H1 (cell line): ENCODE results near the gene LMX1A. TPM values are rescaled to one million over a fixed set of nuclear protein-coding genes. Genes with fewer than 3 reads are reported as not detected.

ENCODE experiments used
- CTCF ChIA-PET: fragments of 300-600 bp; sonication (Branson Sonifier 250); formaldehyde crosslinking; loops from one replicate; lab custom pipeline; 2021; ENCODE audit not compliant: partially characterized antibody; lab: Charles Lee
- POLR2A ChIA-PET: fragments of 300-600 bp; sonication (Branson Sonifier 250); formaldehyde crosslinking; loops from one replicate; lab custom pipeline; 2021; ENCODE audit warnings: inconsistent platforms; ENCODE audit not compliant: partially characterized antibody; lab: Charles Lee
- DNase-seq, 2 experiments: peaks; one replicate each; pipeline versions ENCODE4 v3.0.0 to v3.0.0-alpha.2; 2010 to 2022; ENCODE audit warnings: low spot score in 2 of 2, low read depth in 1 of 2, mixed read lengths in 1 of 2
- FAIRE-seq: peaks from 2 replicates; lab custom pipeline; 2011; peaks lifted over from hg19 to GRCh38; lab: Jason Lieb, UNC
- H2AFZ ChIP-seq: 2 replicates; pipeline ENCODE4 v1.8.1; 2012; ENCODE audit warnings: low read length, inconsistent platforms
- H2AK5ac ChIP-seq: 2 replicates; pipeline ENCODE4 v1.6.1; 2013; ENCODE audit warnings: low read depth, low read length
- H2BK120ac ChIP-seq: replicated peaks from 2 replicates; pipeline ENCODE3; 2013; ENCODE audit warnings: low read depth, low read length, inconsistent platforms
- H2BK12ac ChIP-seq: 2 replicates; pipeline ENCODE4 v1.6.1; 2013; ENCODE audit warnings: low read depth, low read length
- H2BK15ac ChIP-seq: 2 replicates; pipeline ENCODE4 v1.6.1; 2013; ENCODE audit warnings: low read length
- H2BK20ac ChIP-seq: 2 replicates; pipeline ENCODE4 v1.6.1; 2013; ENCODE audit warnings: low read length
- H2BK5ac ChIP-seq: 2 replicates; pipeline ENCODE4 v1.6.1; 2013; ENCODE audit warnings: low read depth, low read length
- H3K14ac ChIP-seq: 2 replicates; pipeline ENCODE4 v1.6.1; 2013; ENCODE audit warnings: inconsistent platforms; ENCODE audit not compliant: insufficient read length
- H3K18ac ChIP-seq: 2 replicates; pipeline ENCODE4 v1.6.1; 2013; ENCODE audit warnings: low read length; ENCODE audit errors: extremely low read depth
- H3K23ac ChIP-seq: 2 replicates; pipeline ENCODE4 v1.6.1; 2013; ENCODE audit warnings: inconsistent platforms; ENCODE audit not compliant: insufficient read length
- H3K23me2 ChIP-seq: 2 replicates; pipeline ENCODE4 v1.6.1; 2013; ENCODE audit warnings: low read depth, low read length
- H3K27ac ChIP-seq: 2 replicates; pipeline ENCODE4 v1.6.1; 2011; ENCODE audit warnings: low read depth, low read length, inconsistent platforms
- H3K27me3 ChIP-seq, 4 experiments: replicated peaks in 1 of 4; 1 replicate in 1 of 4; 2 replicates in 3 of 4; pipeline versions ENCODE4 v1.6.1 to v1.8.1; 2011 to 2013; ENCODE audit warnings: low read length in 3 of 4, mild to moderate bottlenecking in 3 of 4, inconsistent platforms in 2 of 4, mixed read lengths in 2 of 4, moderate library complexity in 1 of 4; ENCODE audit not compliant: control insufficient read depth in 3 of 4, insufficient read depth in 3 of 4; ENCODE audit errors: extremely low read depth in 1 of 4
- H3K36me3 ChIP-seq, 4 experiments: 2 replicates each; pipeline versions ENCODE4 v1.6.1 to v1.8.1; 2011 to 2013; ENCODE audit warnings: mild to moderate bottlenecking in 4 of 4, low read length in 3 of 4, moderate library complexity in 2 of 4, control low read depth in 1 of 4, inconsistent platforms in 1 of 4; ENCODE audit not compliant: insufficient read depth in 4 of 4, control insufficient read depth in 2 of 4
- H3K4ac ChIP-seq: replicated peaks from 2 replicates; pipeline ENCODE3; 2013; ENCODE audit warnings: low read length, low read depth, mixed read lengths, inconsistent platforms; ENCODE audit not compliant: insufficient read length
- H3K4me1 ChIP-seq, 4 experiments: replicated peaks in 1 of 4; 1 replicate in 1 of 4; 2 replicates in 3 of 4; pipeline versions ENCODE4 v1.6.1 to v1.8.1; 2011 to 2013; ENCODE audit warnings: low read length in 3 of 4, inconsistent platforms in 2 of 4, mixed read lengths in 1 of 4; ENCODE audit not compliant: insufficient read depth in 4 of 4, control insufficient read depth in 3 of 4
- H3K4me2 ChIP-seq, 2 experiments: 2 replicates each; pipeline versions ENCODE4 v1.6.1 to v1.8.1; 2011 to 2013; ENCODE audit warnings: low read depth in 2 of 2, low read length in 2 of 2, control low read depth in 1 of 2, inconsistent platforms in 1 of 2, mild to moderate bottlenecking in 1 of 2; ENCODE audit not compliant: insufficient read depth in 1 of 2
- H3K4me3 ChIP-seq, 4 experiments: fragments of 200-600, 300-600 bp in 1 of 4; sonication (generic), shearing (Covaris generic), sonication (Bioruptor Twin) in 1 of 4; 2 replicates each; pipeline versions ENCODE4 v1.5.1 to v1.8.1; 2011 to 2016; ENCODE audit warnings: low read length in 4 of 4, low read depth in 3 of 4, control low read depth in 2 of 4, inconsistent platforms in 2 of 4, mild to moderate bottlenecking in 2 of 4, mixed read lengths in 1 of 4, moderate library complexity in 1 of 4; ENCODE audit not compliant: insufficient read depth in 2 of 4; ENCODE audit errors: extremely low read depth in 1 of 4
- H3K56ac ChIP-seq: replicated peaks from 2 replicates; pipeline ENCODE3; 2013; ENCODE audit warnings: low read depth, mild to moderate bottlenecking, mixed read lengths, low read length, inconsistent platforms; ENCODE audit not compliant: insufficient read length
- H3K79me1 ChIP-seq: 2 replicates; pipeline ENCODE4 v1.6.1; 2013; ENCODE audit warnings: low read depth, low read length, control low read depth
- H3K79me2 ChIP-seq, 2 experiments: 2 replicates each; pipeline versions ENCODE4 v1.6.1 to v1.8.1; 2012 to 2013; ENCODE audit warnings: low read length in 2 of 2, mild to moderate bottlenecking in 2 of 2, inconsistent platforms in 1 of 2; ENCODE audit not compliant: insufficient read depth in 2 of 2, control insufficient read depth in 1 of 2
- H3K9ac ChIP-seq, 4 experiments: replicated peaks in 1 of 4; 1 replicate in 1 of 4; 2 replicates in 3 of 4; pipeline versions ENCODE4 v1.6.1 to v1.8.1; 2011 to 2013; ENCODE audit warnings: low read depth in 3 of 4, low read length in 3 of 4, control low read depth in 2 of 4, mild to moderate bottlenecking in 2 of 4, moderate library complexity in 2 of 4, inconsistent platforms in 1 of 4; ENCODE audit errors: extremely low read depth in 1 of 4
- H3K9me3 ChIP-seq, 2 experiments: 2 replicates each; pipeline versions ENCODE4 v1.6.1 to v1.8.1; 2012 to 2013; ENCODE audit warnings: mild to moderate bottlenecking in 2 of 2, moderate library complexity in 2 of 2, control low read depth in 1 of 2, inconsistent platforms in 1 of 2, low read depth in 1 of 2, low read length in 1 of 2, mixed read lengths in 1 of 2; ENCODE audit not compliant: insufficient read depth in 2 of 2
- H4K20me1 ChIP-seq, 2 experiments: replicated peaks in 1 of 2; 2 replicates each; pipeline versions ENCODE3 to v1.8.1; 2011 to 2013; ENCODE audit warnings: inconsistent platforms in 2 of 2, low read length in 2 of 2, mild to moderate bottlenecking in 1 of 2; ENCODE audit not compliant: insufficient read depth in 2 of 2, control insufficient read depth in 1 of 2
- H4K5ac ChIP-seq: 2 replicates; pipeline ENCODE4 v1.6.1; 2013; ENCODE audit warnings: low read length, low read depth, mixed read lengths, inconsistent platforms; ENCODE audit not compliant: insufficient read length
- H4K8ac ChIP-seq: 2 replicates; pipeline ENCODE4 v1.8.0; 2013; ENCODE audit warnings: mild to moderate bottlenecking, moderate library complexity, low read length, inconsistent platforms; ENCODE audit not compliant: insufficient read depth; ENCODE audit errors: extremely low read depth
- H4K91ac ChIP-seq: replicated peaks from 2 replicates; pipeline ENCODE3; 2013; ENCODE audit warnings: low read length, mixed read lengths, inconsistent platforms; ENCODE audit not compliant: insufficient read length
- ATF3 ChIP-seq: IDR thresholded peaks from 2 replicates; pipeline ENCODE4 v1.6.1; 2011; ENCODE audit warnings: low read depth, mild to moderate bottlenecking, low read length; ENCODE audit not compliant: insufficient read depth
- BACH1 ChIP-seq: IDR thresholded peaks from 2 replicates; pipeline ENCODE4 v1.6.1; 2012; ENCODE audit warnings: low read length, improper control_type of control experiment
- GTF2F1 ChIP-seq: IDR thresholded peaks from 2 replicates; pipeline ENCODE4 v1.6.1; 2012; ENCODE audit warnings: low read depth, low read length, improper control_type of control experiment, borderline replicate concordance
- HDAC2 ChIP-seq, 2 experiments: fragments of 300-600 bp in 1 of 2; sonication (generic) in 1 of 2; IDR thresholded peaks; 2 replicates each; pipeline ENCODE4 v1.6.1; 2011 to 2012; ENCODE audit warnings: low read depth in 2 of 2, low read length in 2 of 2, mild to moderate bottlenecking in 2 of 2, moderate library complexity in 2 of 2, borderline replicate concordance in 1 of 2, inconsistent platforms in 1 of 2
- KDM1A ChIP-seq: fragments of 200-600, 300-600 bp; sonication (generic); IDR thresholded peaks from 2 replicates; pipeline ENCODE4 v1.7.1; 2016; ENCODE audit warnings: mild to moderate bottlenecking, low read length, borderline replicate concordance
- MAFK ChIP-seq: IDR thresholded peaks from 2 replicates; pipeline ENCODE4 v1.6.1; 2012; ENCODE audit warnings: low read depth, mild to moderate bottlenecking, improper control_type of control experiment, low read length
- NRF1 ChIP-seq: IDR thresholded peaks from 2 replicates; pipeline ENCODE4 v1.6.1; 2011; ENCODE audit warnings: mild to moderate bottlenecking, low read depth, low read length, improper control_type of control experiment
- YY1 ChIP-seq: IDR thresholded peaks from 2 replicates; pipeline ENCODE4 v1.6.1; 2011; ENCODE audit warnings: low read depth, mild to moderate bottlenecking, low read length
- WGBS, 2 experiments: shearing (Covaris generic) in 1 of 2; methylation state at CpG; one replicate each; pipeline versions ENCODE4 v1.1.6 to v1.1.7; 2013 to 2015; ENCODE audit warnings: low lambda C conversion rate in 2 of 2, mixed read lengths in 2 of 2, inconsistent platforms in 1 of 2, low coverage in 1 of 2, missing lambda C conversion rate in 1 of 2; ENCODE audit not compliant: insufficient replicate concordance in 2 of 2, insufficient coverage in 1 of 2, insufficient read length in 1 of 2; ENCODE audit errors: extremely low coverage in 1 of 2, missing lambda C conversion rate in 1 of 2; 5-methylcytosine and 5-hydroxymethylcytosine counted together
- polyA plus RNA-seq, 7 experiments: library from polyadenylated mRNA; depleted of rRNA in 3 of 7; stranded (reverse) in 5 of 7; unstranded in 2 of 7; fragments of >200 nt in 5 of 7; fragments of 200-250 nt in 2 of 7; gene quantifications; 1 replicate in 5 of 7; 2 replicates in 1 of 7; 4 replicates in 1 of 7; pipeline versions ENCODE4 v1.2.1 to v1.2.3, GENCODE V29; 2011 to 2013; ENCODE audit warnings: missing spikeins in 2 of 7, mixed read lengths in 2 of 7
- total RNA-seq: library from RNA; stranded (reverse); fragmentation: NEBNext Ultra II Directional; extraction: Animal tissue kit (Norgen Biotek cat#: 25700); gene quantifications from 2 replicates; pipeline ENCODE4 v1.2.1, GENCODE V29; 2021

LMX1A gene
- total and polyA plus RNA-seq, 2 of the 8 experiments (the other 6 are each of a cell fraction or from before 2014, with no cell fraction given), result not detected

- Histone ChIP-seq H3K9ac (no peak overlapping the region), H4K8ac (no peak overlapping the region), H2BK15ac (no peak overlapping the region), H3K18ac (no peak overlapping the region), H2AK5ac (no peak overlapping the region), H4K91ac (no peak overlapping the region), H3K4ac (no peak overlapping the region), H3K36me3 (no peaks in the 10 kb centered on the region), H3K27me3 (no peaks in the 10 kb centered on the region; a peak in 1 of 7 replicates), H3K14ac (no peak overlapping the region), H2BK5ac (no peak overlapping the region), H4K20me1 (no peaks in the 10 kb centered on the region), H4K5ac (no peak overlapping the region), H2BK20ac (no peak overlapping the region), H3K79me2 (no peaks in the 10 kb centered on the region), H3K27ac (no peak overlapping the region), H3K23ac (no peak overlapping the region), H3K4me3 (no peak overlapping the region), H2AFZ (no peak overlapping the region), H3K9me3 (no peaks in the 10 kb centered on the region), H3K56ac (no peak overlapping the region), H2BK12ac (no peak overlapping the region), H3K4me2 (no peak overlapping the region), H3K79me1 (no peaks in the 10 kb centered on the region), H3K23me2 (no peaks in the 10 kb centered on the region), H2BK120ac (no peak overlapping the region), H3K4me1 (no peaks in the 10 kb centered on the region)
- no peak for FAIRE-seq
- no peak for TF ChIP-seq HDAC2 (IDR thresholded peaks at IDR 0.05; ENCODE audit: borderline replicate concordance in 1 of 2, low read depth in 2 of 2, low read length in 2 of 2)
- TF ChIP-seq NRF1, result no peak
- TF ChIP-seq MAFK, result no peak
- no peak for TF ChIP-seq ATF3
- no peak for TF ChIP-seq GTF2F1
- no peak for TF ChIP-seq BACH1
- no peak for TF ChIP-seq KDM1A
- TF ChIP-seq YY1, result no peak
- ChIA-PET POLR2A (no interaction called here), CTCF (interaction anchor here (1.2 kb wide), 1 partner anchor 28 kb away, joined by 3 read pairs; no protein-coding TSS in a partner anchor)
- DNase-seq, result no peak
- 88% methylated on average over 4 of the region's 4 CpGs; no CpG with 5 or more reads in 1 of the 2 experiments for WGBS, 2 experiments
Observed at GRCh38 chr1:165296205-165296604, 60.3 kb downstream of the LMX1A start.
